GM12878 (cell line): ENCODE results near the gene UBE2J2. TPM values are rescaled to one million over a fixed set of nuclear protein-coding genes. Genes with fewer than 3 reads are reported as not detected.

Source experiments
- ATAC-seq: fragments of 200-7000 bp; cut with Tn5 transposase; 3 replicates; pipeline ENCODE4 v1.9.1; 2020; ENCODE audit warnings: mild to moderate bottlenecking, moderate library complexity
- BruUV-seq: library from RNA; stranded (reverse); fragments of 400-500 nt; replicated peaks from 2 replicates; lab custom pipeline; 2021; lab: Mats Ljungman, UMichigan
- CTCF ChIA-PET: fragments of 300-600 bp; sonication (Branson Sonifier 250); formaldehyde crosslinking; extraction: SDS; loops from one replicate; lab custom pipeline; 2021; ENCODE audit warnings: inconsistent platforms; lab: Yijun Ruan, JAX
- POLR2A ChIA-PET: fragments of 350-600 bp; formaldehyde crosslinking; extraction: SDS; loops from one replicate; lab custom pipeline; 2021; ENCODE audit warnings: inconsistent platforms; lab: Charles Lee
- RAD21 ChIA-PET: fragments of 300-600 bp; sonication (Branson Sonifier 250); formaldehyde crosslinking; loops from one replicate; lab custom pipeline; 2023; ENCODE audit warnings: antibody characterized with exemption; ENCODE audit not compliant: unreplicated experiment; lab: Charles Lee
- SMC1A ChIA-PET: fragments of 300-600 bp; sonication (Branson Sonifier 250); formaldehyde crosslinking; loops from one replicate; lab custom pipeline; 2023; ENCODE audit not compliant: unreplicated experiment, uncharacterized antibody; lab: Charles Lee
- DNase-seq: peaks from one replicate; pipeline ENCODE4 v3.0.0-alpha.2; 2011; ENCODE audit warnings: low read depth, low spot score
- FAIRE-seq: peaks from 3 replicates; lab custom pipeline; 2011; peaks lifted over from hg19 to GRCh38; lab: Jason Lieb, UNC
- H2AFZ ChIP-seq: 2 replicates; pipeline ENCODE4 v1.6.0; 2011; ENCODE audit warnings: low read depth, low read length, control low read depth; ENCODE audit not compliant: control insufficient read depth
- H3K27ac ChIP-seq: 2 replicates; pipeline ENCODE4 v1.5.1; 2011; ENCODE audit warnings: control low read depth; ENCODE audit not compliant: control insufficient read depth, insufficient read depth
- H3K27me3 ChIP-seq, 2 experiments: replicated peaks in 1 of 2; 2 replicates each; pipeline versions ENCODE4 v1.6.0 to v1.6.1; 2011; ENCODE audit warnings: low read length in 1 of 2; ENCODE audit not compliant: control insufficient read depth in 2 of 2, insufficient read depth in 2 of 2
- H3K36me3 ChIP-seq, 2 experiments: 2 replicates each; pipeline ENCODE4 v1.5.1; 2011; ENCODE audit warnings: low read length in 1 of 2; ENCODE audit not compliant: control insufficient read depth in 2 of 2, insufficient read depth in 2 of 2
- H3K4me1 ChIP-seq: 2 replicates; pipeline ENCODE4 v1.6.1; 2011; ENCODE audit warnings: mild to moderate bottlenecking, low read length, moderate library complexity, mixed read lengths; ENCODE audit not compliant: control insufficient read depth, insufficient read depth
- H3K4me2 ChIP-seq: 2 replicates; pipeline ENCODE4 v1.6.0; 2011; ENCODE audit warnings: control low read depth; ENCODE audit not compliant: control insufficient read depth, insufficient read depth
- H3K4me3 ChIP-seq: fragments of 200-600 bp; sonication (generic); 2 replicates; pipeline ENCODE4 v1.5.1; 2016
- H3K79me2 ChIP-seq: 2 replicates; pipeline ENCODE4 v1.6.0; 2011; ENCODE audit warnings: low read length; ENCODE audit not compliant: control insufficient read depth, insufficient read depth
- H3K9ac ChIP-seq: 2 replicates; pipeline ENCODE4 v1.8.0; 2011; ENCODE audit warnings: low read length, control low read depth, mixed read lengths; ENCODE audit not compliant: control insufficient read depth, insufficient read depth
- H3K9me3 ChIP-seq: replicated peaks from 3 replicates; pipeline ENCODE4 v1.5.1; 2011; ENCODE audit warnings: mild to moderate bottlenecking, low read length; ENCODE audit not compliant: control insufficient read depth, insufficient read depth
- H4K20me1 ChIP-seq: 2 replicates; pipeline ENCODE4 v1.6.0; 2011; ENCODE audit not compliant: control insufficient read depth, insufficient read depth
- ATF7 ChIP-seq: fragments of 450-650 bp; IDR thresholded peaks from 2 replicates; pipeline ENCODE4 v1.6.1; 2016; ENCODE audit warnings: low read depth, mild to moderate bottlenecking
- BACH1 ChIP-seq: fragments of 450-650 bp; IDR thresholded peaks from 2 replicates; pipeline ENCODE4 v1.6.1; 2017; ENCODE audit warnings: mild to moderate bottlenecking, borderline replicate concordance
- BRCA1 ChIP-seq: IDR thresholded peaks from 2 replicates; pipeline ENCODE4 v1.6.1; 2011; ENCODE audit warnings: low read depth, low read length, improper control_type of control experiment
- CBX5 ChIP-seq: sonication (generic); IDR thresholded peaks from 2 replicates; pipeline ENCODE4 v1.6.1; 2016; ENCODE audit warnings: low read depth, moderate library complexity, mild to moderate bottlenecking, inconsistent platforms
- CEBPB ChIP-seq, 2 experiments: fragments of 150-350 bp in 1 of 2; IDR thresholded peaks; 2 replicates each; pipeline ENCODE4 v1.6.1; 2012 to 2014; ENCODE audit warnings: low read depth in 2 of 2, low read length in 2 of 2, borderline replicate concordance in 1 of 2, inconsistent platforms in 1 of 2
- CHD4 ChIP-seq: fragments of 200-600 bp; sonication (generic); IDR thresholded peaks from 2 replicates; pipeline ENCODE4 v1.6.1; 2016; ENCODE audit warnings: mild to moderate bottlenecking
- EP300 ChIP-seq, 2 experiments: fragments of 150-350 bp in 1 of 2; IDR thresholded peaks; 2 replicates each; pipeline ENCODE4 v1.6.1; 2011 to 2012; ENCODE audit warnings: low read depth in 2 of 2, low read length in 2 of 2, borderline replicate concordance in 1 of 2, improper control_type of control experiment in 1 of 2, inconsistent platforms in 1 of 2; ENCODE audit not compliant: control insufficient read depth in 1 of 2
- HDAC2 ChIP-seq: fragments of 200-600 bp; sonication (generic); IDR thresholded peaks from 2 replicates; pipeline ENCODE4 v1.6.1; 2017
- JUNB ChIP-seq: IDR thresholded peaks from 2 replicates; pipeline ENCODE4 v1.6.1; 2016; ENCODE audit warnings: antibody characterized with exemption, mild to moderate bottlenecking
- NR2C2 ChIP-seq: IDR thresholded peaks from 2 replicates; pipeline ENCODE4 v1.6.1; 2011; ENCODE audit warnings: borderline replicate concordance, low read depth; ENCODE audit not compliant: control insufficient read depth, insufficient read length
- POLR2AphosphoS5 ChIP-seq: IDR thresholded peaks from 2 replicates; pipeline ENCODE4 v1.6.1; 2011; ENCODE audit warnings: mild to moderate bottlenecking, low read length, inconsistent platforms
- WRNIP1 ChIP-seq: IDR thresholded peaks from 2 replicates; pipeline ENCODE4 v1.6.1; 2011; ENCODE audit warnings: low read depth, low read length, improper control_type of control experiment, borderline replicate concordance
- YY1 ChIP-seq: IDR thresholded peaks from 2 replicates; pipeline ENCODE4 v1.6.1; 2011; ENCODE audit warnings: low read depth, mild to moderate bottlenecking, low read length
- ZBED1 ChIP-seq: IDR thresholded peaks from 2 replicates; pipeline ENCODE4 v1.6.1; 2016; ENCODE audit warnings: borderline replicate concordance
- ZNF622 ChIP-seq: fragments of 450-650 bp; IDR thresholded peaks from 2 replicates; pipeline ENCODE4 v1.6.1; 2017; ENCODE audit warnings: mild to moderate bottlenecking, inconsistent platforms
- WGBS: methylation state at CpG from one replicate; pipeline ENCODE4 v1.1.6; 2016; ENCODE audit warnings: low lambda C conversion rate; ENCODE audit not compliant: insufficient replicate concordance, insufficient coverage; ENCODE audit errors: missing lambda C conversion rate; 5-methylcytosine and 5-hydroxymethylcytosine counted together
- in situ Hi-C: fragments of 300-500 bp; cut with MboI; formaldehyde crosslinking; loops from 9 replicates; pipeline ENCODE4 v1.14.3; 2018; ENCODE audit warnings: mixed read lengths
- intact Hi-C: fragments of 100-400 bp; cut with micrococcal nuclease; formaldehyde crosslinking; loops from one replicate; pipeline ENCODE4 v1.14.2; 2022; ENCODE audit not compliant: unreplicated experiment
- polyA plus RNA-seq, 11 experiments: library from polyadenylated mRNA; depleted of rRNA in 4 of 11; unstranded in 6 of 11; stranded (reverse) in 5 of 11; fragments of >200 nt; fragmentation: Nextera tagmentation in 4 of 11; fragmentation: Illumina TruSeq in 1 of 11; extraction: Ambion mirVana in 4 of 11; extraction: Trizol in 1 of 11; gene quantifications; 1 replicate in 1 of 11; 2 replicates in 10 of 11; pipeline versions ENCODE4 v1.2.1 to v1.2.3, GENCODE V29; 2011 to 2016; ENCODE audit warnings: inconsistent platforms in 2 of 11, missing spikeins in 2 of 11, low read depth in 1 of 11
- total RNA-seq, 4 experiments: library from RNA; depleted of rRNA in 3 of 4; stranded (reverse); fragments of >200 nt in 3 of 4; fragmentation: Illumina TruSeq in 1 of 4; extraction: Trizol in 1 of 4; gene quantifications; 2 replicates each; pipeline versions ENCODE4 v1.2.1 to v1.2.3, GENCODE V29; 2013 to 2021
- TF ChIP-seq, protein P1 (sequence below): IDR thresholded peaks from 2 replicates; pipeline ENCODE4 v1.6.1; 2012; ENCODE audit warnings: low read depth, low read length, improper control_type of control experiment

Gene UBE2J2
- total and polyA plus RNA-seq, 10 of the 15 experiments (the other 5 are each of a cell fraction or from before 2014, with no cell fraction given), result 0.72 to 70.5 (median 49.2) TPM

DNA sequence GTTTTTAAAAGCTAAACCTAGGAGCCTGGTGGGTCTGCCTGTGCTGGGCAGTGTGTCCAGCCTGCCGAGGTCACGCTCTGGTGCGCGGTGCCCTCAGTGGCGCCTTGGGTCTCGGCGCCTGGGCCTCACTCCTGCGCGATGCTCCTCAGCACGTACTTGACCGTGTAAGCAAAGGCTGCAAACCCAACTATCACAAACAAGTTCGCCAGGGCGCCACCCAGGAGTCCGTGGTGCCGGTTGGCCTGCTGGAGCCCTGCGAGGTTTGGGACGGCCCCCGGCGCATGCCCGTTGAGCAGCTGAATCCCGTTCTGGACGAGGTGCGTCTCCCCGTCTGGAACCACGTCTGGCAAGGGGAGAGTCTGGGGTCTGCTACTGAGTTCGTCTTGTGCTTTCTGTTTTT, 18.6 kb downstream of the UBE2J2 start:
- ChIA-PET RAD21 (no interaction called here), SMC1A (interaction anchor here (1.0 kb wide), 1 partner anchor 17 kb away, joined by 5 read pairs; no protein-coding TSS in a partner anchor), CTCF (interaction anchor here (1.2 kb wide), 1 partner anchor 133 kb away, joined by 5 read pairs; no protein-coding TSS in a partner anchor), POLR2A (interaction anchor here (1.2 kb wide), 1 partner anchor 18 kb away, joined by 3 read pairs; the partner anchor contains the start of gene UBE2J2)
- no peaks in the 10 kb centered on the region for H3K79me2 ChIP-seq
- no peak overlapping the region for H3K4me3 ChIP-seq
- H3K27ac ChIP-seq, result no peak overlapping the region
- WGBS, result 99% methylated on average over 26 of the region's 26 CpGs
- no peaks in the 10 kb centered on the region for H4K20me1 ChIP-seq
- H3K36me3 ChIP-seq, result peaks cover 3 to 13% of the 10 kb centered on the region in 2 experiments; a peak in 3 of 4 replicates
- no peak overlapping the region for H2AFZ ChIP-seq
- BruUV-seq, result no TSS peak
- TF ChIP-seq JUNB (no peak), ZNF622 (no peak), POLR2AphosphoS5 (no peak), HDAC2 (no peak)
- TF ChIP-seq, protein P1, sequence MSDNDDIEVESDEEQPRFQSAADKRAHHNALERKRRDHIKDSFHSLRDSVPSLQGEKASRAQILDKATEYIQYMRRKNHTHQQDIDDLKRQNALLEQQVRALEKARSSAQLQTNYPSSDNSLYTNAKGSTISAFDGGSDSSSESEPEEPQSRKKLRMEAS, result no peak
- no peak for FAIRE-seq
- H3K9me3 ChIP-seq, result no peaks in the 10 kb centered on the region
- ATAC-seq, result no peak
- no peak for DNase-seq
- H3K9ac ChIP-seq, result no peak overlapping the region
- intact Hi-C loops, result no loop called here
- no peak overlapping the region for H3K4me2 ChIP-seq
- in situ Hi-C loops, result no loop called here
- peaks cover 12% of the 10 kb centered on the region for H3K4me1 ChIP-seq
- H3K27me3 ChIP-seq, result no peaks in the 10 kb centered on the region

DNA sequence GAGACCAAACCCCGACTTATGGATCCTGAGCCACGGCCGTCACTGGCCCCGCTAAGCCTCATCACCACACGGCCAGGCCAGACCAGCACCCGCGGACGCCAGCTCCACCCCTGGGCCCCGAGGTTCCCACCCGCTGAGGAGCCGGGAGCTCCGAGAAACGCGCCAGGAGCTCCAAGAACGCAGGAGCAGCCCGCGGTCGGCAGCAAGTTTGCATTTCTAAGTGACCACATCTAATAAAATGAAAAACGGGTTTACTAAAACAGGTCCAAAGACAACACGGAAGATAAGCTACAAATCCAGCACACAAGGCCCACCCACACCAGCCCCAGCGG, 19.0 kb downstream of the UBE2J2 start:
- ChIA-PET POLR2A (interaction anchor here (1.2 kb wide), 1 partner anchor 19 kb away, joined by 3 read pairs; the partner anchor contains the start of gene UBE2J2), CTCF (interaction anchor here (1.2 kb wide), 1 partner anchor 132 kb away, joined by 5 read pairs; no protein-coding TSS in a partner anchor), SMC1A (interaction anchor here (1.0 kb wide), 1 partner anchor 17 kb away, joined by 5 read pairs; no protein-coding TSS in a partner anchor), RAD21 (no interaction called here)
- no peaks in the 10 kb centered on the region for H3K27me3 ChIP-seq
- no peaks in the 10 kb centered on the region for H4K20me1 ChIP-seq
- no peak for DNase-seq
- in situ Hi-C loops (loop anchor here (5.0 kb wide), 1 partner anchor 137 kb away; the partner anchor contains the start of gene C1orf159), intact Hi-C loops (no loop called here)
- no peak for FAIRE-seq
- H2AFZ ChIP-seq, result no peak overlapping the region
- no TSS peak for BruUV-seq
- ATAC-seq, result no peak
- H3K36me3 ChIP-seq, result peaks cover 3 to 13% of the 10 kb centered on the region in 2 experiments; a peak in 3 of 4 replicates
- no peak overlapping the region for H3K4me3 ChIP-seq
- no peaks in the 10 kb centered on the region for H3K79me2 ChIP-seq
- no peak overlapping the region for H3K9ac ChIP-seq
- H3K4me1 ChIP-seq, result peaks cover 12% of the 10 kb centered on the region
- no peak overlapping the region for H3K27ac ChIP-seq
- H3K9me3 ChIP-seq, result no peaks in the 10 kb centered on the region
- 87% methylated on average over 21 of the region's 21 CpGs for WGBS
- no peak overlapping the region for H3K4me2 ChIP-seq
- TF ChIP-seq ZBED1, result no peak
- TF ChIP-seq BACH1, result no peak
- TF ChIP-seq JUNB, result no peak
- TF ChIP-seq CHD4, result no peak
- TF ChIP-seq, protein P1, result no peak
- TF ChIP-seq CEBPB (IDR thresholded peaks at IDR 0.05; ENCODE audit: borderline replicate concordance in 1 of 2, low read depth in 2 of 2, low read length in 2 of 2), result no peak
- TF ChIP-seq BRCA1, result no peak
- TF ChIP-seq NR2C2, result no peak
- TF ChIP-seq ATF7, result no peak
- TF ChIP-seq WRNIP1, result no peak
- TF ChIP-seq CBX5, result no peak
- TF ChIP-seq EP300 (IDR thresholded peaks at IDR 0.05; ENCODE audit: borderline replicate concordance in 1 of 2, control insufficient read depth in 1 of 2, low read depth in 2 of 2, low read length in 2 of 2), result no peak
- no peak for TF ChIP-seq YY1
